GM18907 (cell line): ENCODE results near the gene OR51B6.
A peak's percentile ranks its signal among the peaks of the same experiment; 100 is the strongest.
"Not testable (repeated sequence)": the region's sequence is repeated elsewhere in the genome, so short reads cannot be mapped to it uniquely, and the experiment has no call there.

Experiments
- ATAC-seq: cut with Tn5 transposase; IDR thresholded peaks from one replicate; pipeline ENCODE4 v1.9.1; 2021; ENCODE audit warnings: mild to moderate bottlenecking, moderate library complexity; ENCODE audit not compliant: unreplicated experiment

Gene OR51B6, protein sequence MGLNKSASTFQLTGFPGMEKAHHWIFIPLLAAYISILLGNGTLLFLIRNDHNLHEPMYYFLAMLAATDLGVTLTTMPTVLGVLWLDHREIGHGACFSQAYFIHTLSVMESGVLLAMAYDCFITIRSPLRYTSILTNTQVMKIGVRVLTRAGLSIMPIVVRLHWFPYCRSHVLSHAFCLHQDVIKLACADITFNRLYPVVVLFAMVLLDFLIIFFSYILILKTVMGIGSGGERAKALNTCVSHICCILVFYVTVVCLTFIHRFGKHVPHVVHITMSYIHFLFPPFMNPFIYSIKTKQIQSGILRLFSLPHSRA

DNA sequence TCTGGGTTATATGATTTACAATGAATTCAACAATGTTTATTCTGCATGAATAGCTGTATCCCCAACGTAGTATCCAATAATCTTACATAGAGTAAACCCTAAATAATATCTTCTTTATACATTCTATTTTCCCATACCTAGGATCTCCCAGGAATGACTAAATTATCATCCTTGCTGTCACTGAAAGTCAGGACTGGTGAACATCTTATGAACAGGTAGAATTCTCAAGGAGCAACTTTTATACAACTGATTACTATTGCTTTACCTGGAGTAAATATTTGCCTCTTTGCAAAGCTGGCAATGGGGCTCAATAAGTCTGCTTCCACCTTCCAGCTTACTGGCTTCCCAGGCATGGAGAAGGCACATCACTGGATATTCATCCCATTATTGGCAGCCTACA lies at the start of gene OR51B6:
TSS of gene OR51B6 (plus strand) at position 301 of the 400 bp plus-strand sequence. CDS start at position 301, 0 bp downstream.
- no peak for ATAC-seq

DNA sequence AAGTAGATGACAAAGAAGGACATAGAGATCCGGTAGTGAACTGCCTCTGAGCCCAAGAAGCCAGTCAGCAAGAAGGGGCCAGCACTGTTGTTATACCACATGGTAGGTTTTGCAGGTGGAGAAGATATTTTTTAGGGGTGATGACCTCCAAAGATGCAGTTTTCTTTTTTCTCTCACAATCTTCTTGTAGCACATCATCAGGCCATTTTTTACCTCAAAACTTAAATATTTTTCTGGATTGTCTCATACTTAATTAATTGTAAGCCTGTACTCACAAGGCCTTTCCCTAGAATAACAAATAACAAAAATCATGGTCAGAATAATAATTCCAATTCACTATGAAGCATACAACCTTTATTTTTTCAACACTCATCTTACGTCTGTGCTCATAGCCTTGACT lies 49.5 kb upstream of the OR51B6 start, which contains the start of gene OR51B4:
TSS of gene OR51B4 (minus strand) at position 101 of the 400 bp plus-strand sequence. CDS start at position 101, 0 bp downstream.
- ATAC-seq, result no peak

DNA sequence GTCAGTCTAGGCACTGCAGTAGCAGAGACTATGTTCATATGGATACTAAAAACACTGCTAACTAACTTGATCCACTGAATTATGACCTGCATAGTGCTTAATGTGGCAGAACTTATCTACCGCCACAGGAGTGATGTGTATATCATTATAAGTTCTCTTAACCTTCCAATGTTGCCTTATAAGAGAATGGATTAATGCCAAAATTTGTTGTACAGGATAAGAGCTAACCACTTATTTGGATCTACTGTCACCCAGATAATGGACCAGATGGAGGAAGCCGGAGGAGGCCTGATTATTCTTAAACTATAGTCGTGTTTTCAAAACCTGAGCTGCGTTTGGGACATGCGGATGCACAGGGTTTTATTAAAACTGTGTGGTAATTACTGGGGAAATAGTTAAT lies 47.7 kb upstream of the OR51B6 start:
- ATAC-seq, result no peak

DNA sequence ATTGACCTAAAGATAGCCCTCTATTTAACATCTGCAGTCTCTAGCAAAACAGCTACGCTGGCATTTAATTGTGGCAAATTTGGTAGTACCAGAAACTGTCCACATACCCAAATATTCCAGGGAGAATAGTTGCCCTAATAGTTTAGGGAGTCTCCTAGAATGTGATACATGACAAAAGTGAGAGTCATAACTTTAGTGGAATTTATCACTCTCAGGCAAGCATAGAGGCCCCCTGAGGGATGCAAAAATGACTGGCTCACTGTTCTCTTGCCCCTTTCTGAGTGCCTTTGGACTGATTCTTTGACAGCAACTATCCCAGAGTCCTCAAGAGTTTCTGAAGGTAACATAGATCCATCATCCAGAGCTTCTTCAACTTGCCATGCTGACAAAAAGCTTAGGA lies 47.3 kb upstream of the OR51B6 start:
- no peak for ATAC-seq

GRCh38 chr11:5307256-5308019 lies 43.9 kb upstream of the OR51B6 start:
- ATAC-seq, result no peak

DNA sequence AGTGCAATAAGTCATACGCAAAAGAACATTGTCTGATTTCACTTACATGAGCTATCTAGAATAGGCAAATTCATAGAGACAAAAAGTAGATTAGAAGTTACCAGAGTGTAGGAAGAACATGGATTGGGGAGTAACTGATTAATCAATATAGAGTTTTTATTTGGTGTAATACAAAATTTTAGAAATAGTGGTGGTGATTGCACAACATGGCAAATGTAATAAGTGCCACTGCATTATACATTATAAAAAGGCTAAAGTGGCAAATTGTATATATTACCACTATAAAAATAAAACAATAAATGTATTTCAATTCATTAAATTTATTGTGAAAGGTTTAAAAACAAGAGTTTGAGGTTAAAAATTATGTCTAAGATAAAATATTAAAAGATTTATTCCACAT lies 40.9 kb upstream of the OR51B6 start:
- no peak for ATAC-seq

DNA sequence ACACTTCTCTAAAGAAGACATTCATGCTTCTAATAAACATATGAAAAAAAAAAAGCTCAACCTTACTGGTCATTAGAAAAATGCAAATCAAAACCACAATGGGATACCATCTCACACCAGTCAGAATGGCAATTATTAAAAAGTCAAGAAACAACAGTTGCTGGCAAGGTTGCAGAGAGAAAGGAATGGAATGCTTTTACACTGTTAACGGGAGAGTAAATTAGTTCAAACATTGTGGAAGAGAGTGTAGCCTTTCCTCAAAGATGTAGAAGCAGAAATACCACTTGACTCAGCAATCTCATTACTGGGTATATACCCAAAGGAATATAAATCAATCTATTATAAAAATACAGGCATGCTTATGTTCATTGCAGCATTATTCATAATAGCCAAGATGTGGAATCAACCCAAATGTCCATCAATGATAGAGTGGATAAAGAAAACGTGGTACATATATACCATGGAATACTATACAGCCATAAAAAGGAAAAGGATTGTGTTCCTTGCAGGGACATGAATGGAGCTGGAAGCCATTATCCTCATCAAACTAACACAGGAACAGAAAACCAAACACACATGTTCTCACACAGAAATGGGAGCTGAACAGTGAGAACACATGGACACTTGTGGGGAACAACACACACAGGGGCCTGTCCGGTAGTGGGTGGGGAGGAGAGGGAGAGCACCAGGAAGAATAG lies 37.8 kb upstream of the OR51B6 start:
- ATAC-seq, result not testable (repeated sequence)

- ATAC-seq, result no peak
Measured at GRCh38 chr11:5317292-5317691, 34.0 kb upstream of the OR51B6 start.

- ATAC-seq, result no peak
Measured at GRCh38 chr11:5324197-5324596, 27.1 kb upstream of the OR51B6 start, which contains the start of gene OR51B2. TSS of gene OR51B2 (minus strand) at chr11:5324297. CDS start at chr11:5324297, 0 bp downstream.

DNA sequence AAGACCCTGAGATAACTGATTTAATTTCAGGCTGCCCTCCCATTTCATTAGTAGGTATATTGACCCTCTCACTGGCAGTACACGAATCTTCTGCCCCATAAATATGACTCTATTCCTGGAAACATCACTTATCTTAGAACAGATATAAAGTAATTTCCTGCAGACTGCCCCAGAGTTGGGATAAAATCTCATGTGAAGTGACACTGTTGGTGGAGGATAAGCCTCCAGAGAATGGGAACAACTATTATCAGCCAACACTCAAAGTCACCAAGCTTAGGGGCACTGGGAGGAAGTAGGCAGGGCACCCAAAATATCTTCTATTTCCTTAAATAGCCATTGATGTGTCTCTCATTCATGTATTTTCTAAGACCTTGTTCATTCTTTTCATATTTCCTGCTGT lies 16.1 kb upstream of the OR51B6 start:
- ATAC-seq, result no peak

GRCh38 chr11:5336331-5336730 lies 15.0 kb upstream of the OR51B6 start:
- no peak for ATAC-seq

GRCh38 chr11:5337253-5337652 lies 14.1 kb upstream of the OR51B6 start:
- not testable (repeated sequence) for ATAC-seq

- ATAC-seq, result peak; percentile 84
Measured at GRCh38 chr11:5339771-5340322, 11.5 kb upstream of the OR51B6 start.

DNA sequence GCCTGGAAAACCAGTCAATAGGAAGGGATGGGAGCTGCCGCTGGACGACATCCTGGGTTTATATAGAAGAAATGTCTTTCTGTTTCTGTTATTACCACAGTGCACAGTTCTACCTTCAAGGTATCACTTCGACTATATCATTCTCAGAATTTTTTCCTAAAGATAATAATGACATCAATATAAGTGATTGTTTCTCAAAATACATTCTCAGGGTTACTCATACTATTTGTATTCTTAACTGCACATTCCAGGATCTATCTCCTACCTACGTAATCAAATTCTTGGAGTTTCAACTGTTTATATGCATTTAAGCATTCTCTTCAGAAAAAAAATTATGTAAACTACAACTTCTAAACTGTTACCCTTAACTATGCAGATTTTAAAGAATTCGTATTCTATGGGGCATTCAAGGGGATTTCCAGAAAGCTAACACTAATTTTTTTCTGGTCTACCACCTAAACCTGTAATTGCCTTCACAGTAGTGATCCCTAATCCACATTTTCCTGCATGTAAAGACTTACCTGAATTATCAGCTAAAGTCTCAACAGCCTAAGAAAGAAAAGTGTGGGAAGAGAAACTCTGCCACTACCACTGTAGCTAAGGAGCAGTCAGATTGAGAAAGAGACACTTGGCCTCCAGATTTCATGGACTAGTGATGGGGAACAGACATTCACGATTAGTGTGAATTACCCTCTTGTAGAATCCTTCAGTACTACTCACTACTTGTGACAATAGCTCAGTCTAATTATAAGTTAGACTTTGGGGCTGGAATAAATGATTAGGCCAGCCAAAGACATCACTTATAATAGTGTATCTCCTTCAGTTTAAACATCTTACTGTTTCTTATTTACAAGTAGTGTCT lies 7.6 kb upstream of the OR51B6 start, which contains the start of gene OR51B5:
TSS of gene OR51B5 (minus strand) at position 51 of the 862 bp plus-strand sequence. CDS start at position 51, 0 bp downstream.
- no peak for ATAC-seq

- ATAC-seq, result no peak
Measured at GRCh38 chr11:5345831-5346230, 5.5 kb upstream of the OR51B6 start.

DNA sequence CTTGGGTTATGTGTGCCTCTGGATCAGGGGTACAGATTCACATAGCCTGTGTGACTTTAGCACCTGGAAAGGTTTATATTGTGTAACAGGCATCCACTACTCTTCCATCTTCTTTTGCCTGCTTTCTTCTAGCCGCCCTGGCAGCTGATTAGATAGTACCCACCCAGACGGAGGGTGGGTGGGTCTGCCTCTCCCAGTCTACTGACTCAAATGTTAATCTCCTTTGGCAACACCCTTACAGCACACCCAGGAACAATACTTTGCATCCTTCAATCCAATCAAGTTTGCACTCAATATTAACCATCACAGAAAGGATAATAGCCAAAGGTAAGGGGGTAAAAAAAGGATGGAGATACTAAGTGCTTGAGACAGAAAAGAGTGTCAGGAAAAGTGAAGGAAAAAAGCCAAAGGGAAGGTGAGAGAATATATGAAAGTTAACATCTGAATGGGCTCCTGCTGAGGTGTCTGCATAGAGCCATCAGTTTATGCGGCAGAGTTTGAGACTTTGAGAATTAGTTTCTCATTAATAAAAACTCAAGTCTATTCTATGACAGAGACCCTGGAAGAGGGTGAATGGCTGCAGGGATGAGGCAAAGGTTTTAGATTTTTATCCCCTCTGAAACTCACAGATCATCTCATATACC lies 2.6 kb upstream of the OR51B6 start:
- ATAC-seq, result no peak

GRCh38 chr11:5349550-5349949 lies 1.8 kb upstream of the OR51B6 start:
- no peak for ATAC-seq

DNA sequence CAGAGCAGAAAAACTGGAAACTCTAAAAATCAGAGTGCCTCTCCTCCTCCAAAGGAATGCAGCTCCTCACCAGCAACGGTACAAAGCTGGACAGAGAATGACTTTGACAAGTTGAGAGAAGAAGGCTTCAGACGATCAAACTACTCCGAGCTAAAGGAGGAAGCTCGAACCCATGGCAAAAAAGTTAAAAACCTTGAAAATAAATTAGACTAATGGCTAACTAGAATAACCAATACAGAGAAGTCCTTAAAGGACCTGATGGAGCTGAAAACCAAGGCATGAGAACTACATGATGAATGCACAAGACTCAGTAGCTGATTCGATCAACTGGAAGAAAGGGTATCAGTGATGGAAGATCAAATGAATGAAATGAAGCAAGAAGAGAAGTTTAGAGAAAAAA lies 4.7 kb downstream of the OR51B6 start:
- not testable (repeated sequence) for ATAC-seq

DNA sequence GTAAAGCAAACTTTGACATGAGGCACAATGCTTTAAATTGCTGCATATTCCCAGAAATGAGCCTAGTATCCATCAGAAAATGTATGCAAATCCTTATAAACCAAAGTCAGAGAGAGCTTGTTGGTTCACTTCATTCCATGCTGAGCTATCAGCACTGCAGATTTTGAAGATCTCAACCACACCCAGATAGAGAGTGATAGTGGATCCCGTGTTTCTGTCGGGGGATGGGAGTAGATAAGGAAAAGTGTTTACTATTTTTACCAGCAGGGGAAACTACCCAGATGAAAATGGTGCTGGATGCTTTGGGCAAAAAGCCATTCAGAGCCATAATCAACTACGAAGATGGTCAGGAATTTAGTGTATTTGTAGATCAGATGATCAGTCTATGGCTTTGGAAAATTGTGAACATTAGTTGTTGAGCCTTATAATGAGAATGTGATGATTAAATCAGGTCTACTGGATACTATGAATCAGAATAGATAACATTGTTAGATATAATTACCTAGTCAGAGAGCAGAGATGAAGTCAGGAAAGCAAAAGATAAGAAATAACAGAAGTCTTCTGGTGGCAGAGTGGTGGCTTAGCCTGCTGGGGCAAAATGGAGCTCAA lies 10.8 kb downstream of the OR51B6 start:
- ATAC-seq, result no peak
